Right ventricle myocardium superior (tissue), 1 donor: Measurements from ENCODE around the gene SPG11. TPM values are rescaled to one million over a fixed set of nuclear protein-coding genes. Genes with fewer than 3 reads are reported as not detected.
A peak's percentile ranks its signal among the peaks of the same experiment; 100 is the strongest.
"Not testable (repeated sequence)": the region's sequence is repeated elsewhere in the genome, so short reads cannot be mapped to it uniquely, and the experiment has no call there.

Experiments
- ATAC-seq: fragments of 200-7000 bp; cut with Tn5 transposase; one replicate; pipeline ENCODE4 v1.9.1; 2020; ENCODE audit warnings: mild to moderate bottlenecking; ENCODE audit not compliant: poor library complexity
- DNase-seq: peaks from one replicate; pipeline ENCODE4 v3.0.0-alpha.2; 2020
- intact Hi-C: fragments of 100-400 bp; cut with DNase I; formaldehyde crosslinking; loops from one replicate; pipeline ENCODE4 v1.11.2; 2022
- long read RNA-seq: library from polyadenylated mRNA; unstranded; transcript quantifications from one replicate; pipeline ENCODE4 v2.0.0, GENCODE V29; 2021
- total RNA-seq: library from RNA; stranded (reverse); fragmentation: NEBNext Ultra II Directional; extraction: Animal tissue kit (Norgen Biotek cat#: 25700); gene quantifications from one replicate; pipeline ENCODE4 v1.2.1, GENCODE V29; 2021
- donor health status: DM: no; HTN: yes; CAD: no; lungs with severe emphysema.

SPG11 gene, protein sequence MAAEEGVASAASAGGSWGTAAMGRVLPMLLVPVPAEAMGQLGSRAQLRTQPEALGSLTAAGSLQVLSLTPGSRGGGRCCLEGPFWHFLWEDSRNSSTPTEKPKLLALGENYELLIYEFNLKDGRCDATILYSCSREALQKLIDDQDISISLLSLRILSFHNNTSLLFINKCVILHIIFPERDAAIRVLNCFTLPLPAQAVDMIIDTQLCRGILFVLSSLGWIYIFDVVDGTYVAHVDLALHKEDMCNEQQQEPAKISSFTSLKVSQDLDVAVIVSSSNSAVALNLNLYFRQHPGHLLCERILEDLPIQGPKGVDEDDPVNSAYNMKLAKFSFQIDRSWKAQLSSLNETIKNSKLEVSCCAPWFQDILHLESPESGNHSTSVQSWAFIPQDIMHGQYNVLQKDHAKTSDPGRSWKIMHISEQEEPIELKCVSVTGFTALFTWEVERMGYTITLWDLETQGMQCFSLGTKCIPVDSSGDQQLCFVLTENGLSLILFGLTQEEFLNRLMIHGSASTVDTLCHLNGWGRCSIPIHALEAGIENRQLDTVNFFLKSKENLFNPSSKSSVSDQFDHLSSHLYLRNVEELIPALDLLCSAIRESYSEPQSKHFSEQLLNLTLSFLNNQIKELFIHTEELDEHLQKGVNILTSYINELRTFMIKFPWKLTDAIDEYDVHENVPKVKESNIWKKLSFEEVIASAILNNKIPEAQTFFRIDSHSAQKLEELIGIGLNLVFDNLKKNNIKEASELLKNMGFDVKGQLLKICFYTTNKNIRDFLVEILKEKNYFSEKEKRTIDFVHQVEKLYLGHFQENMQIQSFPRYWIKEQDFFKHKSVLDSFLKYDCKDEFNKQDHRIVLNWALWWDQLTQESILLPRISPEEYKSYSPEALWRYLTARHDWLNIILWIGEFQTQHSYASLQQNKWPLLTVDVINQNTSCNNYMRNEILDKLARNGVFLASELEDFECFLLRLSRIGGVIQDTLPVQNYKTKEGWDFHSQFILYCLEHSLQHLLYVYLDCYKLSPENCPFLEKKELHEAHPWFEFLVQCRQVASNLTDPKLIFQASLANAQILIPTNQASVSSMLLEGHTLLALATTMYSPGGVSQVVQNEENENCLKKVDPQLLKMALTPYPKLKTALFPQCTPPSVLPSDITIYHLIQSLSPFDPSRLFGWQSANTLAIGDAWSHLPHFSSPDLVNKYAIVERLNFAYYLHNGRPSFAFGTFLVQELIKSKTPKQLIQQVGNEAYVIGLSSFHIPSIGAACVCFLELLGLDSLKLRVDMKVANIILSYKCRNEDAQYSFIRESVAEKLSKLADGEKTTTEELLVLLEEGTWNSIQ (N-terminal part only)
- 43.8 TPM for total RNA-seq
- long read RNA-seq, full-length matches to known transcripts = 1 of 15 reads
- long read RNA-seq, partial matches to known transcripts = 6 of 15 reads
- long read RNA-seq, other reads (novel, unspliced or antisense) = 8 of 15 reads

- ATAC-seq (peak; percentile 99), DNase-seq (peak; percentile 99)
- intact Hi-C loops = no loop called here
Measured at GRCh38 chr15:44663410-44664308, at the start of gene SPG11. Gene SPG11, minus strand, starts transcription at chr15:44663662. Its CDS starts 15 bp downstream, at chr15:44663647.

DNA sequence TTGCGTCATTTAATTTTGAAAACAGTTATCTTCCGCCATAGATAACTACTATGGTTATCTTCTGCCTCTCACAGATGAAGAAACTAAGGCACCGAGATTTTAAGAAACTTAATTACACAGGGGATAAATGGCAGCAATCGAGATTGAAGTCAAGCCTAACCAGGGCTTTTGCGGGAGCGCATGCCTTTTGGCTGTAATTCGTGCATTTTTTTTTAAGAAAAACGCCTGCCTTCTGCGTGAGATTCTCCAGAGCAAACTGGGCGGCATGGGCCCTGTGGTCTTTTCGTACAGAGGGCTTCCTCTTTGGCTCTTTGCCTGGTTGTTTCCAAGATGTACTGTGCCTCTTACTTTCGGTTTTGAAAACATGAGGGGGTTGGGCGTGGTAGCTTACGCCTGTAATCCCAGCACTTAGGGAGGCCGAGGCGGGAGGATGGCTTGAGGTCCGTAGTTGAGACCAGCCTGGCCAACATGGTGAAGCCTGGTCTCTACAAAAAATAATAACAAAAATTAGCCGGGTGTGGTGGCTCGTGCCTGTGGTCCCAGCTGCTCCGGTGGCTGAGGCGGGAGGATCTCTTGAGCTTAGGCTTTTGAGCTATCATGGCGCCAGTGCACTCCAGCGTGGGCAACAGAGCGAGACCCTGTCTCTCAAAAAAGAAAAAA, 49.0 kb upstream of the SPG11 start:
- ATAC-seq = peak; percentile 72
- intact Hi-C loops = no loop called here
- peak; percentile 68 for DNase-seq

DNA sequence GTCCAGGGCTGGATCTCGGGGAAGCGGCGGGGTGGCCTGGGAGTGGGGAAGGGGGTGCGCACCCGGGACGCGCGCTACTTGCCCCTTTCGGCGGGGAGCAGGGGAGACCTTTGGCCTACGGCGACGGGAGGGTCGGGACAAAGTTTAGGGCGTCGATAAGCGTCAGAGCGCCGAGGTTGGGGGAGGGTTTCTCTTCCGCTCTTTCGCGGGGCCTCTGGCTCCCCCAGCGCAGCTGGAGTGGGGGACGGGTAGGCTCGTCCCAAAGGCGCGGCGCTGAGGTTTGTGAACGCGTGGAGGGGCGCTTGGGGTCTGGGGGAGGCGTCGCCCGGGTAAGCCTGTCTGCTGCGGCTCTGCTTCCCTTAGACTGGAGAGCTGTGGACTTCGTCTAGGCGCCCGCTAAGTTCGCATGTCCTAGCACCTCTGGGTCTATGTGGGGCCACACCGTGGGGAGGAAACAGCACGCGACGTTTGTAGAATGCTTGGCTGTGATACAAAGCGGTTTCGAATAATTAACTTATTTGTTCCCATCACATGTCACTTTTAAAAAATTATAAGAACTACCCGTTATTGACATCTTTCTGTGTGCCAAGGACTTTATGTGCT, 48.4 kb upstream of the SPG11 start:
- intact Hi-C loops = no loop called here
- DNase-seq = no peak
- ATAC-seq = peak; percentile 68

DNA sequence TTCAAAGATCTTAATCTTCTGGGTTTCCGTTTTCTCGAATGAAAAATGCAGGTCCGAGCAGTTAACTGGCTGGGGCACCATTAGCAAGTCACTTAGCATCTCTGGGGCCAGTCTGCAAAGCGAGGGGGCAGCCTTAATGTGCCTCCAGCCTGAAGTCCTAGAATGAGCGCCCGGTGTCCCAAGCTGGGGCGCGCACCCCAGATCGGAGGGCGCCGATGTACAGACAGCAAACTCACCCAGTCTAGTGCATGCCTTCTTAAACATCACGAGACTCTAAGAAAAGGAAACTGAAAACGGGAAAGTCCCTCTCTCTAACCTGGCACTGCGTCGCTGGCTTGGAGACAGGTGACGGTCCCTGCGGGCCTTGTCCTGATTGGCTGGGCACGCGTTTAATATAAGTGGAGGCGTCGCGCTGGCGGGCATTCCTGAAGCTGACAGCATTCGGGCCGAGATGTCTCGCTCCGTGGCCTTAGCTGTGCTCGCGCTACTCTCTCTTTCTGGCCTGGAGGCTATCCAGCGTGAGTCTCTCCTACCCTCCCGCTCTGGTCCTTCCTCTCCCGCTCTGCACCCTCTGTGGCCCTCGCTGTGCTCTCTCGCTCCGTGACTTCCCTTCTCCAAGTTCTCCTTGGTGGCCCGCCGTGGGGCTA, 47.8 kb upstream of the SPG11 start, which contains the start of the genes B2M and PATL2:
Gene B2M (plus strand): TSS at position 422 of the 647 bp plus-strand sequence. CDS start 30 bp downstream, at position 452.
Gene PATL2 (minus strand): TSS at position 228 of the 647 bp plus-strand sequence. CDS start 34,833 bp downstream, outside the sequence.
- DNase-seq (peak; percentile 98), ATAC-seq (peak; percentile 96)
- intact Hi-C loops = no loop called here

DNA sequence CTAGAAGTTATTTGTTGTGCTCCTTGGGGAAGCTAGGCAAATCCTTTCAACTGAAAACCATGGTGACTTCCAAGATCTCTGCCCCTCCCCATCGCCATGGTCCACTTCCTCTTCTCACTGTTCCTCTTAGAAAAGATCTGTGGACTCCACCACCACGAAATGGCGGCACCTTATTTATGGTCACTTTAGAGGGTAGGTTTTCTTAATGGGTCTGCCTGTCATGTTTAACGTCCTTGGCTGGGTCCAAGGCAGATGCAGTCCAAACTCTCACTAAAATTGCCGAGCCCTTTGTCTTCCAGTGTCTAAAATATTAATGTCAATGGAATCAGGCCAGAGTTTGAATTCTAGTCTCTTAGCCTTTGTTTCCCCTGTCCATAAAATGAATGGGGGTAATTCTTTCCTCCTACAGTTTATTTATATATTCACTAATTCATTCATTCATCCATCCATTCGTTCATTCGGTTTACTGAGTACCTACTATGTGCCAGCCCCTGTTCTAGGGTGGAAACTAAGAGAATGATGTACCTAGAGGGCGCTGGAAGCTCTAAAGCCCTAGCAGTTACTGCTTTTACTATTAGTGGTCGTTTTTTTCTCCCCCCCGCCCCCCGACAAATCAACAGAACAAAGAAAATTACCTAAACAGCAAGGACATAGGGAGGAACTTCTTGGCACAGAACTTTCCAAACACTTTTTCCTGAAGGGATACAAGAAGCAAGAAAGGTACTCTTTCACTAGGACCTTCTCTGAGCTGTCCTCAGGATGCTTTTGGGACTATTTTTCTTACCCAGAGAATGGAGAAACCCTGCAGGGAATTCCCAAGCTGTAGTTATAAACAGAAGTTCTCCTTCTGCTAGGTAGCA, 47.0 kb upstream of the SPG11 start:
- DNase-seq = peak; percentile 62
- intact Hi-C loops = no loop called here
- ATAC-seq = no peak

- no peak for ATAC-seq
- no peak for DNase-seq
- intact Hi-C loops = no loop called here
Measured at GRCh38 chr15:44706946-44707636, 43.6 kb upstream of the SPG11 start.

DNA sequence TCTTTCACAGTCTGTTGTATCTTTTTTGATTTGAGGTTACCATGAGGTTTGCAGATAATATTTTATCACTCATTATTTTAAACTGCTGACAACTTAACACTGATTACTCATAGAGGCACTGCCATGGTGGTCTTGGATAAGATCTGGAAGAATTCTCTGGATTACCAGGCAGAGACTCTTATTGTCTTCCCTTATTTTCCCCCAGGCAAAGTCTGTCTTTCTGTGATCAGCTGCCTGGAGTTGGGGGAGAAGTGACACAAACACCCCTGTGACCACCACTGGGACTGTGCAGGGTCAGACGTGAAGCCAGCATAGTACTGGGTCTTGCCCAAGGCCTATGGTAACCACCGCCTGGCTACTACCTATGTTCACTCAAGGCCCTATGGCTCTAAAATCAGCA, 42.9 kb upstream of the SPG11 start:
- intact Hi-C loops = no loop called here
- DNase-seq (no peak), ATAC-seq (no peak)

GRCh38 chr15:44705986-44706385, 42.5 kb upstream of the SPG11 start:
- DNase-seq (no peak), ATAC-seq (no peak)
- intact Hi-C loops = no loop called here

DNA sequence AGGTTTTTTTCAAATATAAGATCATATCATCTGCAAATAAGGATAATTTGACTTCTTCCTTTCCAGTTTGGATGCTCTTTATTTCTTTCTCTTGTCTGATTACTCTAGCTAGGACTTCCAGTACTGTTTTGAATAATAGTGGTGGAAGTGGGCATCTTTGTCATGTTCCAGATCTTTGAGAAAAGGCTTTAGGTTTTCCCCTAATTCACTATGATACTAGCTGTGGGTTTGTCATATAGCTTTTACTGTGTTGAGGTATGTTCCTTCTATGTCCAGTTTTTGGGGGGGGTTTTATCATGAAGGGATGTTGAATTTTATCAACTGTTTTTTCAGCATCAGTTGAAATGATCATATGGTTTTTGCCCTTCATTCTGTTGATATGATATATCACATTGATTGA, 37.2 kb upstream of the SPG11 start:
- ATAC-seq, intact Hi-C loops: not testable (repeated sequence)

GRCh38 chr15:44698641-44699040, 35.2 kb upstream of the SPG11 start:
- intact Hi-C loops = no loop called here
- DNase-seq (no peak), ATAC-seq (no peak)

More for the DNA sequence above, 37.2 kb upstream of the SPG11 start:
- DNase-seq = not testable (repeated sequence)

DNA sequence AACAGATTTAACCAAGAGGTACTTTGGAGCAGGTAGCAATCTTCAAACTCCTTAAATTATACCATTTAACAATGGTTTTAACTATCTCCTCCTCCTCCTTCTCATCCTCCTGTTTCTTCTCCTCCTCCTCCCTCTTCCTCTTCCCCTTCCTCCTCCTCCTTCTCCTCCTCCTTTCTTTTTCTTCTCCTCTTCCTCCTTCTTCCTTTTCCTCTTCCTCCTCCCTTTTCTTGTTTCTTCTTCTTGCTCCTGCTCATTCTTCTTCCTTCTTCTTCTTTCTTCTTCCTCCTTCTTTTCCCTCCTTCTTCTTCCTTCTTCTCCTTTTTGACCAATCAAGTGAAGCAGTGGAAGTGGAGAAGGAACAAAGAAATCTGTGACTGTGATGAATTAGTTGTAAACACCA, 33.6 kb upstream of the SPG11 start:
- intact Hi-C loops = no loop called here
- ATAC-seq (no peak), DNase-seq (no peak)

GRCh38 chr15:44695294-44695693, 31.8 kb upstream of the SPG11 start:
- intact Hi-C loops = no loop called here
- DNase-seq = no peak
- ATAC-seq = no peak

- DNase-seq (no peak), ATAC-seq (no peak)
- intact Hi-C loops = no loop called here
Measured at GRCh38 chr15:44694416-44694815, 31.0 kb upstream of the SPG11 start.

DNA sequence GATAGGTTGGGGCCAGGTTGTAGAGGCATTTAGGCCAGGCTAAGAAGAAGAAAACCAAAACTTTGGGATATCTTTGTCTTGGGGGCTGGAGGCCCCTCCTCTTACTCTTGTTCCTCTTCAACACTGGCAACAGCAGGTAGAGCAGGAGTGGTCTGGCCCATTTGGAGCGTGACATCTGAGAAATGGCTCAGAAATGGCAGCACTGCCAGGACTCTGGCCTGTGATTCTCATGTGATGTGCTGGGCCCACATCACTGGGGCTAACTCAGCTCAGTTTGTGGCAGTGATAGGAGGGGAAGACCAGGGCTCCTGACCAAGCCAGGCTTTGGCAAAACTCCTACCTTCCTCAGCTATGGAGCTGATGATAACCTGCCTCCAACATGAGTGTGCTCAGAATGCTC, 29.2 kb upstream of the SPG11 start:
- no peak for DNase-seq
- intact Hi-C loops = no loop called here

DNA sequence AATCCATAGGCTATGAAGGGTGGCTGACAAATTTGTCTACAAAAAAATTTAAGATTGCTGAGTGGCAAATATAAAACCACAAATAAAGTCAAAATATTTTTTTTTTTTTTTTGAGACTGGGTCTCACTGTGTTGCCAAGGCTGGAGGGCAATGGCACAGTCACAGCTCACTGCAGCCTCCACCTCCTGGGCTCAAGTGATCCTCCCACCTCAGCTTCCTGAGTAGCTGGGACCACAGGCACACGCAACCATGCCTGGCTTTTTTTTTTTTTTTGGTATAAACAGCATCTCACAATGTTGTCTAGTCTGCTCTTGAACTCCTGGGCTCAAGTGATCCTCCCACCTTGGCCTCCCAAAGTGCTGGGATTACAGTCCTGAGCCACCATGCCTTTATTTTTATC, 26.8 kb upstream of the SPG11 start:
- ATAC-seq, DNase-seq, intact Hi-C loops: not testable (repeated sequence)

More for the DNA sequence above, 29.2 kb upstream of the SPG11 start:
- ATAC-seq = no peak
